ENCODE results near the gene KPNA2. TPM values are rescaled to one million over a fixed set of nuclear protein-coding genes. Genes with fewer than 3 reads are reported as not detected.

Gene KPNA2
- total and polyA plus RNA-seq, 2 of the 8 experiments (the other 6 are each of a cell fraction or from before 2014, with no cell fraction given): 413 to 612 TPM

DNA sequence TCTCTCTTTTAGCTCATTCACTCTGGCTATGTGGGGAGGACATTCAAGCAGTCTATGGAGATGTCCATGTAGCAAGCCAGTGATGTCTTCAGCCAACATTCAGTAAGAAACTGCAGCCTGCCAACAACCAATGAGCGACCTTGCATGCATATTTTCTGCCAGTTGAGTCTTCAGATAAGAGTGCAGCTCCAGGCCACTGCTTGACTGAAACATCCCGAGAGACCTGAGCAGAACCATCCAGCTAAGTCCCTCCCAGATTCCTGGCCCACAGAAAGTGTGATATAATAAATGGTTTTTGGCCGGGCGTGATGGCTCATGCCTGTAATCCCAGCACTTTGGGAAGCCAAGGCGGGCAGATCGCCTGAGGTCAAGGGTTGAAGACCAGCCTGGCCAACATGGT lies 28.7 kb upstream of the KPNA2 start:
- Histone ChIP-seq H4K5ac (ENCODE audit: insufficient read length, low read depth, low read length) (no peak overlapping the region), H3K23me2 (ENCODE audit: low read depth, low read length) (no peaks in the 10 kb centered on the region), H3K14ac (ENCODE audit: insufficient read length) (no peak overlapping the region), H3K27ac (ENCODE audit: low read depth, low read length) (no peak overlapping the region), H3K4me1 (replicated peaks in 1 of 4; ENCODE audit: control insufficient read depth in 3 of 4, insufficient read depth in 4 of 4, low read length in 3 of 4) (no peaks in the 10 kb centered on the region), H3K23ac (ENCODE audit: insufficient read length) (no peak overlapping the region), H3K18ac (ENCODE audit: extremely low read depth, low read length) (no peak overlapping the region), H3K56ac (replicated peaks; ENCODE audit: insufficient read length, low read depth, low read length) (no peak overlapping the region), H2BK20ac (ENCODE audit: low read length) (no peak overlapping the region), H2AK5ac (ENCODE audit: low read depth, low read length) (no peak overlapping the region), H2BK120ac (replicated peaks; ENCODE audit: low read depth, low read length) (no peak overlapping the region), H2BK12ac (ENCODE audit: low read depth, low read length) (no peak overlapping the region), H4K8ac (ENCODE audit: extremely low read depth, insufficient read depth, low read length) (no peak overlapping the region), H2BK15ac (ENCODE audit: low read length) (no peak overlapping the region), H3K27me3 (replicated peaks in 1 of 4; ENCODE audit: control insufficient read depth in 3 of 4, extremely low read depth in 1 of 4, insufficient read depth in 3 of 4, low read length in 3 of 4) (no peaks in the 10 kb centered on the region), H4K91ac (replicated peaks; ENCODE audit: insufficient read length, low read length) (no peak overlapping the region), H3K9ac (replicated peaks in 1 of 4; ENCODE audit: extremely low read depth in 1 of 4, low read depth in 3 of 4, low read length in 3 of 4) (no peak overlapping the region), H2BK5ac (ENCODE audit: low read depth, low read length) (no peak overlapping the region), H4K20me1 (replicated peaks in 1 of 2; ENCODE audit: control insufficient read depth in 1 of 2, insufficient read depth in 2 of 2, low read length in 2 of 2) (no peaks in the 10 kb centered on the region), H3K4ac (replicated peaks; ENCODE audit: insufficient read length, low read depth, low read length) (no peak overlapping the region), H2AFZ (ENCODE audit: low read length) (no peak overlapping the region), H3K4me3 (ENCODE audit: extremely low read depth in 1 of 4, insufficient read depth in 2 of 4, low read depth in 3 of 4, low read length in 4 of 4) (no peak overlapping the region), H3K79me2 (ENCODE audit: control insufficient read depth in 1 of 2, insufficient read depth in 2 of 2, low read length in 2 of 2) (no peaks in the 10 kb centered on the region), H3K36me3 (ENCODE audit: control insufficient read depth in 2 of 4, insufficient read depth in 4 of 4, low read length in 3 of 4) (no peaks in the 10 kb centered on the region), H3K79me1 (ENCODE audit: low read depth, low read length) (no peaks in the 10 kb centered on the region), H3K4me2 (ENCODE audit: insufficient read depth in 1 of 2, low read depth in 2 of 2, low read length in 2 of 2) (no peak overlapping the region), H3K9me3 (ENCODE audit: insufficient read depth in 2 of 2, low read depth in 1 of 2, low read length in 1 of 2) (no peaks in the 10 kb centered on the region; a peak in 1 of 4 replicates)
- POLR2A ChIA-PET (ENCODE audit: partially characterized antibody): interaction anchor here (0.7 to 1.5 kb wide), 6 partner anchors 13 to 32 kb away, joined by 3 to 4 read pairs (median 3); no protein-coding TSS in a partner anchor
- TF ChIP-seq RFX5 (IDR thresholded peaks at IDR 0.05; ENCODE audit: borderline replicate concordance, low read depth, low read length) (no peak), JUND (IDR thresholded peaks at IDR 0.05; ENCODE audit: low read length) (no peak), GTF2F1 (IDR thresholded peaks at IDR 0.05; ENCODE audit: borderline replicate concordance, low read depth, low read length) (no peak), KDM1A (IDR thresholded peaks at IDR 0.05; ENCODE audit: borderline replicate concordance, low read length) (no peak), EZH2 (IDR thresholded peaks at IDR 0.05; ENCODE audit: low read depth, low read length, severe bottlenecking) (no peak), JUN (IDR thresholded peaks at IDR 0.05; ENCODE audit: low read depth, low read length) (no peak), MAFK (IDR thresholded peaks at IDR 0.05; ENCODE audit: low read depth, low read length) (no peak), KDM4A (IDR thresholded peaks at IDR 0.05; ENCODE audit: low read depth, low read length, severe bottlenecking) (no peak), SIX5 (IDR thresholded peaks at IDR 0.05; ENCODE audit: low read depth, low read length) (no peak)
- WGBS, 2 experiments (ENCODE audit: extremely low coverage in 1 of 2, insufficient coverage in 1 of 2, insufficient read length in 1 of 2, insufficient replicate concordance in 2 of 2, low coverage in 1 of 2, low lambda C conversion rate in 2 of 2, missing lambda C conversion rate in 1 of 2): 88% methylated on average over 6 of the region's 6 CpGs; no CpG with 5 or more reads in 1 of the 2 experiments
- no peak for FAIRE-seq
- CTCF ChIA-PET (ENCODE audit: partially characterized antibody): interaction anchor here (0.6 to 2.0 kb wide), 5 partner anchors 9 to 270 kb away, joined by 3 to 10 read pairs (median 6); no protein-coding TSS in a partner anchor
- DNase-seq (ENCODE audit: low read depth in 1 of 2, low spot score in 2 of 2): no peak

All from H1 (cell line).